Lung (tissue), 12 donors: ENCODE measurements around the gene TNS3. TPM values are rescaled to one million over a fixed set of nuclear protein-coding genes. Genes with fewer than 3 reads are reported as not detected.
"Not testable (repeated sequence)": the region's sequence is repeated elsewhere in the genome, so short reads cannot be mapped to it uniquely, and the experiment has no call there.

Source experiments
- ATAC-seq: fragments of 200-7000 bp; cut with Tn5 transposase; one replicate; pipeline ENCODE4 v1.9.1; 2020; ENCODE audit warnings: moderate number of reproducible peaks; ENCODE audit not compliant: insufficient read depth, low FRiP score
- DNase-seq, 3 donors: peaks; one replicate each; pipeline ENCODE4 v3.0.0-alpha.2; 2013 to 2017
- H3K27ac ChIP-seq, 2 donors: one replicate each; pipeline ENCODE4 v1.5.1; 2013; ENCODE audit warnings: mild to moderate bottlenecking in 2 of 2, moderate library complexity in 2 of 2, control low read depth in 1 of 2, inconsistent platforms in 1 of 2, low read depth in 1 of 2, low read length in 1 of 2
- H3K27me3 ChIP-seq, 3 donors: one replicate each; pipeline ENCODE4 v1.5.1; 2013; ENCODE audit warnings: low read length in 2 of 3; ENCODE audit not compliant: control insufficient read depth in 3 of 3, insufficient read depth in 3 of 3
- H3K36me3 ChIP-seq, 4 donors: one replicate each; pipeline ENCODE4 v1.5.1; 2013; ENCODE audit warnings: low read length in 4 of 4, mild to moderate bottlenecking in 1 of 4, moderate library complexity in 1 of 4; ENCODE audit not compliant: control insufficient read depth in 4 of 4, insufficient read depth in 4 of 4
- H3K4me1 ChIP-seq, 5 donors: one replicate each; pipeline ENCODE4 v1.5.1; 2013; ENCODE audit warnings: low read length in 5 of 5, mild to moderate bottlenecking in 2 of 5, moderate library complexity in 1 of 5; ENCODE audit not compliant: control insufficient read depth in 5 of 5, insufficient read depth in 5 of 5
- H3K4me3 ChIP-seq: one replicate; pipeline ENCODE4 v1.5.1; 2013; ENCODE audit warnings: mild to moderate bottlenecking, control low read depth, moderate library complexity
- H3K9ac ChIP-seq, 2 donors: one replicate each; pipeline ENCODE4 v1.5.1; 2013; ENCODE audit warnings: low read length in 2 of 2, control low read depth in 1 of 2; ENCODE audit not compliant: insufficient read depth in 1 of 2
- H3K9me3 ChIP-seq, 4 donors: one replicate each; pipeline ENCODE4 v1.5.1; 2013; ENCODE audit warnings: low read length in 3 of 4, mild to moderate bottlenecking in 1 of 4, moderate library complexity in 1 of 4; ENCODE audit not compliant: control insufficient read depth in 4 of 4, insufficient read depth in 3 of 4
- WGBS, 2 donors: extraction: QIAGEN DNeasy Blood & Tissue Kit; methylation state at CpG; one replicate each; pipeline ENCODE4 v1.1.7; 2013; 5-methylcytosine and 5-hydroxymethylcytosine counted together
- polyA plus RNA-seq, 2 donors: library from polyadenylated mRNA; stranded (reverse); fragments of 200-250 nt; gene quantifications; one replicate each; pipeline ENCODE4 v1.2.1, GENCODE V29; 2013
- total RNA-seq, 2 donors: library from RNA; depleted of rRNA in 1 of 2; stranded (reverse); fragments of >200 nt in 1 of 2; gene quantifications; one replicate each; pipeline ENCODE4 v1.2.1, GENCODE V29; 2014 to 2021
- TF ChIP-seq, protein P1 (sequence below): IDR thresholded peaks from 2 replicates; pipeline ENCODE4 v1.5.1; 2012; ENCODE audit warnings: mild to moderate bottlenecking; ENCODE audit errors: control extremely low read depth, extremely low read depth
- donor health status: control.
- donor health status: control.
- donor health status: Bipolar disorder and iron deficiency.
- donor health status: healthy.
- donor health status: DM: yes; HTN: yes; CAD: no.

Gene TNS3
- total and polyA plus RNA-seq, 4 donors, result 23.8 to 140 (median 85.7) TPM

DNA sequence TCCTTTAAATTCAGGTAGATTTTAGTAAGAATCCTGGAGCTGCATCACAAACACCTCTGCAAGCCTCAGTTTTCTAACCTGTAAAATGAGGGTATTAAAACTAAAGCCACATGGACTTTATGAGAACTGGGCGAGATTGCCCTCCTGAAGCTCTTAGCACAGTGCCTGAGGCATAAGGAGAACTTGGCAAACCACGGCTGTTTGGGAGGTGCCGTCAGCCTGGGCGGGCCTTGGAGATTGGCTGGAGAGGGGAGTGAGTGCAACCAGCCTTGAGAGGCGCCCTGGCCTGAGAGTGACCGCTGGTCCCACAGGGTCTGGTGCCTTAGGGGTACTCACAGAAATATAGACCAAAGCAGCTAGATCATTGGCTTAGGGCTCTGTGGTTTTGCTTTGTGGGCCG lies 5.4 kb upstream of the TNS3 start:
- 57% methylated on average over 7 of the region's 7 CpGs for WGBS, 2 donors
- no peak overlapping the region for H3K27ac ChIP-seq
- no peak overlapping the region for H3K9ac ChIP-seq
- TF ChIP-seq, protein P1, sequence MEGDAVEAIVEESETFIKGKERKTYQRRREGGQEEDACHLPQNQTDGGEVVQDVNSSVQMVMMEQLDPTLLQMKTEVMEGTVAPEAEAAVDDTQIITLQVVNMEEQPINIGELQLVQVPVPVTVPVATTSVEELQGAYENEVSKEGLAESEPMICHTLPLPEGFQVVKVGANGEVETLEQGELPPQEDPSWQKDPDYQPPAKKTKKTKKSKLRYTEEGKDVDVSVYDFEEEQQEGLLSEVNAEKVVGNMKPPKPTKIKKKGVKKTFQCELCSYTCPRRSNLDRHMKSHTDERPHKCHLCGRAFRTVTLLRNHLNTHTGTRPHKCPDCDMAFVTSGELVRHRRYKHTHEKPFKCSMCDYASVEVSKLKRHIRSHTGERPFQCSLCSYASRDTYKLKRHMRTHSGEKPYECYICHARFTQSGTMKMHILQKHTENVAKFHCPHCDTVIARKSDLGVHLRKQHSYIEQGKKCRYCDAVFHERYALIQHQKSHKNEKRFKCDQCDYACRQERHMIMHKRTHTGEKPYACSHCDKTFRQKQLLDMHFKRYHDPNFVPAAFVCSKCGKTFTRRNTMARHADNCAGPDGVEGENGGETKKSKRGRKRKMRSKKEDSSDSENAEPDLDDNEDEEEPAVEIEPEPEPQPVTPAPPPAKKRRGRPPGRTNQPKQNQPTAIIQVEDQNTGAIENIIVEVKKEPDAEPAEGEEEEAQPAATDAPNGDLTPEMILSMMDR, result no peak
- DNase-seq (no peak), ATAC-seq (peak; percentile 76)
- H3K36me3 ChIP-seq, result no peaks in the 10 kb centered on the region
- H3K4me3 ChIP-seq, result no peak overlapping the region
- no peaks in the 10 kb centered on the region for H3K27me3 ChIP-seq
- H3K4me1 ChIP-seq, result peaks cover 0 to 44% (median 26%) of the 10 kb centered on the region in 5 donors
- no peaks in the 10 kb centered on the region for H3K9me3 ChIP-seq

DNA sequence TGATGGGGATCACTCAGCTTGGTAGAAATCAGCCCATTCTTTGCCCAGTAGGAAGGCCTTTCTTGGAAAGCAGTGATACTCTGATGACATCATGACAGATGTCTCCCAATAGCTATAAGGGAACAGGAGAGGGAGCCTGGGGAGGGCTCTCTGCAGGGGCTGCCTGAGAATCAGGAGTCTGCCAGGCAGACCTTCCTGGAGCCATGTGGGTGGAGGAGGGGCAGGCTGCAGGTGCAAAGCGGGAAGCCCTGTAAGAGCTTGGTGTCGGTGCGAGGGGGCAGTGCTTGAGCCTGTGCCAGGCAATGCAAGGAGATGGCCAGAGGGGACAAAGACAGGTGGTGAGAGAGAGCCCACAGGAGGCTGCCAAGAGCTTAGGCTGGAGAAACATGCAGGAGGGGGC lies 5.0 kb upstream of the TNS3 start:
- Histone ChIP-seq H3K36me3 (no peaks in the 10 kb centered on the region), H3K9me3 (no peaks in the 10 kb centered on the region), H3K4me3 (no peak overlapping the region), H3K9ac (no peak overlapping the region), H3K27ac (peak overlapping the region in 1 of 2 donors; percentile 1), H3K27me3 (no peaks in the 10 kb centered on the region), H3K4me1 (peaks cover 0 to 41% (median 26%) of the 10 kb centered on the region in 5 donors)
- DNase-seq (no peak), ATAC-seq (no peak)
- WGBS, 2 donors, result 63 to 74% methylated on average over 3 of the region's 3 CpGs
- TF ChIP-seq, protein P1, result no peak

DNA sequence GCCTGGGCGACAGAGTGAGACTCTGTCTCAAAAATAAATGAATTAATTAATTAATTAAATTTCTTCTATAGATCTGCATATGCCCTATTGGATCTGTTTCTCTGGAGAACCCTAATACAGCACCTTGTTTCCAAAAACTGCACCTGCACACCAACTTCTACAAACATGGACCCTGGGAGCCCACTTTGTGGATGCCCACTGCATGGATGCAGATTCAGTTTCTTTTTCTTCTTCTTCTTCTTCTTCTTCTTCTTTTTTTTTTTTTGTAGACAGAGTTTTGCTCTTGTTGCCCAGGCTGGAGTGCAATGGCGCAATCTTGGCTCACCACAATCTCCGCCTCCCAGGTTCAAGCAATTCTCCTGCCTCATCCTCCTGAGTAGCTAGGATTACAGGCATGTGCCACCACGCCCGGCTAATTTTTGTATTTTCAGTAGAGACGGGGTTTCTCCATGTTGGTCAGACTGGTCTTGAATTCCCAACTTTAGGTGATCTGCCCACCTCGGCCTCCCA lies 4.3 kb upstream of the TNS3 start:
- not testable (repeated sequence) for H3K36me3 ChIP-seq, H3K27ac ChIP-seq, H3K9me3 ChIP-seq, H3K9ac ChIP-seq, H3K4me3 ChIP-seq, H3K27me3 ChIP-seq, DNase-seq, ATAC-seq
- H3K4me1 ChIP-seq, result peaks cover 0 to 34% (median 22%) of the 10 kb centered on the region in 5 donors
- WGBS, 2 donors, result 61 to 63% methylated on average over 7 of the region's 7 CpGs

DNA sequence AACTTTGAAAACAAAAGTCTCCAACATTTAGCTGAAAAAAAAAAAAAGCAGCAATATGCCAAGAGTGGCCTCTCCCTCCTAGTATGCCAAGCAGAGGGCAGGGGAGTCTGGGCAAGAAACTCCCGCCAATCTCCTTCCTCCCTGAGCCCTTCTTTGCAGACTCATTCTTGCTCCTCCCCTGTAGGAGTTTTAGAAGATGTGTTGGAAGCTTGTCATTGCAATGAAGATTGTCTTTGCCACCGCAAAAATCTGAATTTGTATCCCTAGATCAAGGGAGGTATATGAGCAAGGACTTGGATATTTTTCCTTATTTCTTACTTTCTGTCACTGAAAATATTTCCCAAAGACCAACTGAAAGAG lies 2.6 kb upstream of the TNS3 start:
- Histone ChIP-seq H3K27ac (no peak overlapping the region), H3K4me1 (peaks cover 0 to 33% (median 20%) of the 10 kb centered on the region in 5 donors)
- 67 to 70% methylated on average over 2 of the region's 2 CpGs for WGBS, 2 donors

More for the DNA sequence above, 2.6 kb upstream of the TNS3 start:
- ATAC-seq (no peak), DNase-seq (no peak)
- Histone ChIP-seq H3K36me3 (no peaks in the 10 kb centered on the region), H3K4me3 (no peak overlapping the region), H3K27me3 (no peaks in the 10 kb centered on the region), H3K9me3 (no peaks in the 10 kb centered on the region), H3K9ac (no peak overlapping the region)
- TF ChIP-seq, protein P1, result no peak
